ENCODE data around the gene APC2.

GRCh38 chr19:1494115-1494815, 44.3 kb downstream of the APC2 start:
- no peak for TF ChIP-seq EZH2 (IDR thresholded peaks at IDR 0.05; ENCODE audit: borderline replicate concordance, insufficient read depth, low read length, poor library complexity, severe bottlenecking)
- TF ChIP-seq, protein P1, sequence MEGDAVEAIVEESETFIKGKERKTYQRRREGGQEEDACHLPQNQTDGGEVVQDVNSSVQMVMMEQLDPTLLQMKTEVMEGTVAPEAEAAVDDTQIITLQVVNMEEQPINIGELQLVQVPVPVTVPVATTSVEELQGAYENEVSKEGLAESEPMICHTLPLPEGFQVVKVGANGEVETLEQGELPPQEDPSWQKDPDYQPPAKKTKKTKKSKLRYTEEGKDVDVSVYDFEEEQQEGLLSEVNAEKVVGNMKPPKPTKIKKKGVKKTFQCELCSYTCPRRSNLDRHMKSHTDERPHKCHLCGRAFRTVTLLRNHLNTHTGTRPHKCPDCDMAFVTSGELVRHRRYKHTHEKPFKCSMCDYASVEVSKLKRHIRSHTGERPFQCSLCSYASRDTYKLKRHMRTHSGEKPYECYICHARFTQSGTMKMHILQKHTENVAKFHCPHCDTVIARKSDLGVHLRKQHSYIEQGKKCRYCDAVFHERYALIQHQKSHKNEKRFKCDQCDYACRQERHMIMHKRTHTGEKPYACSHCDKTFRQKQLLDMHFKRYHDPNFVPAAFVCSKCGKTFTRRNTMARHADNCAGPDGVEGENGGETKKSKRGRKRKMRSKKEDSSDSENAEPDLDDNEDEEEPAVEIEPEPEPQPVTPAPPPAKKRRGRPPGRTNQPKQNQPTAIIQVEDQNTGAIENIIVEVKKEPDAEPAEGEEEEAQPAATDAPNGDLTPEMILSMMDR (IDR thresholded peaks at IDR 0.05; ENCODE audit: poor library complexity, severe bottlenecking), result no peak
- TF ChIP-seq, protein P2, sequence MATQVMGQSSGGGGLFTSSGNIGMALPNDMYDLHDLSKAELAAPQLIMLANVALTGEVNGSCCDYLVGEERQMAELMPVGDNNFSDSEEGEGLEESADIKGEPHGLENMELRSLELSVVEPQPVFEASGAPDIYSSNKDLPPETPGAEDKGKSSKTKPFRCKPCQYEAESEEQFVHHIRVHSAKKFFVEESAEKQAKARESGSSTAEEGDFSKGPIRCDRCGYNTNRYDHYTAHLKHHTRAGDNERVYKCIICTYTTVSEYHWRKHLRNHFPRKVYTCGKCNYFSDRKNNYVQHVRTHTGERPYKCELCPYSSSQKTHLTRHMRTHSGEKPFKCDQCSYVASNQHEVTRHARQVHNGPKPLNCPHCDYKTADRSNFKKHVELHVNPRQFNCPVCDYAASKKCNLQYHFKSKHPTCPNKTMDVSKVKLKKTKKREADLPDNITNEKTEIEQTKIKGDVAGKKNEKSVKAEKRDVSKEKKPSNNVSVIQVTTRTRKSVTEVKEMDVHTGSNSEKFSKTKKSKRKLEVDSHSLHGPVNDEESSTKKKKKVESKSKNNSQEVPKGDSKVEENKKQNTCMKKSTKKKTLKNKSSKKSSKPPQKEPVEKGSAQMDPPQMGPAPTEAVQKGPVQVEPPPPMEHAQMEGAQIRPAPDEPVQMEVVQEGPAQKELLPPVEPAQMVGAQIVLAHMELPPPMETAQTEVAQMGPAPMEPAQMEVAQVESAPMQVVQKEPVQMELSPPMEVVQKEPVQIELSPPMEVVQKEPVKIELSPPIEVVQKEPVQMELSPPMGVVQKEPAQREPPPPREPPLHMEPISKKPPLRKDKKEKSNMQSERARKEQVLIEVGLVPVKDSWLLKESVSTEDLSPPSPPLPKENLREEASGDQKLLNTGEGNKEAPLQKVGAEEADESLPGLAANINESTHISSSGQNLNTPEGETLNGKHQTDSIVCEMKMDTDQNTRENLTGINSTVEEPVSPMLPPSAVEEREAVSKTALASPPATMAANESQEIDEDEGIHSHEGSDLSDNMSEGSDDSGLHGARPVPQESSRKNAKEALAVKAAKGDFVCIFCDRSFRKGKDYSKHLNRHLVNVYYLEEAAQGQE (IDR thresholded peaks at IDR 0.05; ENCODE audit: borderline replicate concordance), result no peak

All from neural cell (in vitro differentiated cells).